ENCODE measurements around the gene SEPTIN6.

DNA sequence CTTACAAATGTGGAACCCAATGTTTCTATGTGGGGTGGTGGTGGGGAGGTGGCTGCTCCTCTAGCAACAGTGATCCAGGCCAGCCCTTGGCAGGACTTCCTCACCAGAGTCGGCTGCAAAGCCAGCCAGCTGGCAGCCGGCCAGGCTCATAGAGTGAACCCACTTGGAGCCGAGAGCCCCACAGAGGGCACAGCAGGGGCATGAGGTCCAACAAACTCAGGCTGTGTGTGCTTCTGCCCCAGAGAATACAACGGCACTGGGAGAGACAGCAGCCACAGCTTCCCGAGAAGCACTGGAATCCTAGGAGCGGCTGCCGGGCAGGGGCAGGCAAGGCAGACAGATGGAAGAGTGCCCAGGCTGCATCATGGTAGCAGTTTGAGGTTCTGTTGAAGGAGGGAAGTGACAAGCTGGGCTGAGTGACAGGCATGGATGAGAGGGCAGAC is 42.0 kb upstream of the SEPTIN6 start:
- TF ChIP-seq, protein P1, sequence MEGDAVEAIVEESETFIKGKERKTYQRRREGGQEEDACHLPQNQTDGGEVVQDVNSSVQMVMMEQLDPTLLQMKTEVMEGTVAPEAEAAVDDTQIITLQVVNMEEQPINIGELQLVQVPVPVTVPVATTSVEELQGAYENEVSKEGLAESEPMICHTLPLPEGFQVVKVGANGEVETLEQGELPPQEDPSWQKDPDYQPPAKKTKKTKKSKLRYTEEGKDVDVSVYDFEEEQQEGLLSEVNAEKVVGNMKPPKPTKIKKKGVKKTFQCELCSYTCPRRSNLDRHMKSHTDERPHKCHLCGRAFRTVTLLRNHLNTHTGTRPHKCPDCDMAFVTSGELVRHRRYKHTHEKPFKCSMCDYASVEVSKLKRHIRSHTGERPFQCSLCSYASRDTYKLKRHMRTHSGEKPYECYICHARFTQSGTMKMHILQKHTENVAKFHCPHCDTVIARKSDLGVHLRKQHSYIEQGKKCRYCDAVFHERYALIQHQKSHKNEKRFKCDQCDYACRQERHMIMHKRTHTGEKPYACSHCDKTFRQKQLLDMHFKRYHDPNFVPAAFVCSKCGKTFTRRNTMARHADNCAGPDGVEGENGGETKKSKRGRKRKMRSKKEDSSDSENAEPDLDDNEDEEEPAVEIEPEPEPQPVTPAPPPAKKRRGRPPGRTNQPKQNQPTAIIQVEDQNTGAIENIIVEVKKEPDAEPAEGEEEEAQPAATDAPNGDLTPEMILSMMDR (IDR thresholded peaks at IDR 0.05 in 8 of 11, conservative IDR thresholded peaks at IDR 0.05 in 3 of 11) = no peak
- TF ChIP-seq POLR2AphosphoS5 (IDR thresholded peaks at IDR 0.05) = peak in 1 of 3 donors; percentile 29
